Esophagus muscularis mucosa (tissue), 4 donors: ENCODE measurements around the gene C2CD4C. TPM values are rescaled to one million over a fixed set of nuclear protein-coding genes. Genes with fewer than 3 reads are reported as not detected.

Source experiments
- DNase-seq: peaks from one replicate; pipeline ENCODE4 v3.0.0-alpha.2; 2017; ENCODE audit errors: extremely low spot score
- H3K27ac ChIP-seq, 4 donors: fragments of 200-600 bp; sonication (generic); replicated peaks in 1 of 4; 1 replicate in 3 of 4; 2 replicates in 1 of 4; pipeline ENCODE4 v1.5.1; 2016 to 2019; ENCODE audit warnings: mild to moderate bottlenecking in 1 of 4
- H3K27me3 ChIP-seq, 4 donors: fragments of 200-600 bp; sonication (generic); one replicate each; pipeline versions ENCODE4 v1.5.1 to v1.6.0; 2016 to 2019
- H3K36me3 ChIP-seq, 4 donors: fragments of 200-600 bp; sonication (generic); one replicate each; pipeline ENCODE4 v1.5.1; 2016 to 2019
- H3K4me1 ChIP-seq, 4 donors: fragments of 200-600 bp; sonication (generic); one replicate each; pipeline ENCODE4 v1.5.1; 2016 to 2019
- H3K4me3 ChIP-seq, 4 donors: fragments of 200-600 bp; sonication (generic); 1 replicate in 2 of 4; 2 replicates in 2 of 4; pipeline ENCODE4 v1.5.1; 2016 to 2019; ENCODE audit warnings: mild to moderate bottlenecking in 4 of 4, moderate library complexity in 1 of 4
- H3K9me3 ChIP-seq, 4 donors: fragments of 200-600 bp; sonication (generic); 1 replicate in 3 of 4; 2 replicates in 1 of 4; pipeline ENCODE4 v1.5.1; 2016 to 2019
- CTCF ChIP-seq, 3 experiments: fragments of 200-600 bp in 2 of 3; fragments of 450-650 bp in 1 of 3; sonication (generic) in 2 of 3; IDR thresholded peaks; one replicate each; pipeline ENCODE4 v1.5.1; 2017 to 2019; ENCODE audit warnings: antibody characterized with exemption in 3 of 3, mild to moderate bottlenecking in 2 of 3, moderate library complexity in 1 of 3
- EP300 ChIP-seq: sonication (generic); formaldehyde crosslinking; IDR thresholded peaks from one replicate; pipeline ENCODE4 v1.6.1; 2017; ENCODE audit warnings: antibody characterized with exemption
- POLR2A ChIP-seq: fragments of 450-650 bp; IDR thresholded peaks from one replicate; pipeline ENCODE4 v1.6.1; 2017; ENCODE audit warnings: antibody characterized with exemption, moderate library complexity, mild to moderate bottlenecking, low read depth
- POLR2AphosphoS5 ChIP-seq, 2 donors: sonication (generic); formaldehyde crosslinking; IDR thresholded peaks; one replicate each; pipeline ENCODE4 v1.6.1; 2017; ENCODE audit warnings: antibody characterized with exemption in 2 of 2
- WGBS: methylation state at CpG from one replicate; pipeline ENCODE4 v1.1.5; 2018; 5-methylcytosine and 5-hydroxymethylcytosine counted together
- intact Hi-C: fragments of 100-400 bp; cut with DNase I; formaldehyde crosslinking; loops from one replicate; pipeline ENCODE4 v1.15.1; 2023
- total RNA-seq, 4 donors: library from RNA; depleted of rRNA; stranded (reverse); fragments of >200 nt; gene quantifications; one replicate each; pipeline versions ENCODE4 v1.1.0 to v1.2.1, GENCODE V29; 2016

C2CD4C gene
- total RNA-seq, 4 donors from 2014 or later: 0.46 to 3.7 (median 1.7) TPM

- peaks cover 7 to 12% (median 10%) of the 10 kb centered on the region in 4 donors for H3K4me1 ChIP-seq
- intact Hi-C loops: no loop called here
- H3K27me3 ChIP-seq: peaks cover 0 to 61% (median 2%) of the 10 kb centered on the region in 4 donors
- H3K36me3 ChIP-seq: no peaks in the 10 kb centered on the region
- H3K4me3 ChIP-seq: no peak overlapping the region
- H3K27ac ChIP-seq: no peak overlapping the region
- H3K9me3 ChIP-seq: no peaks in the 10 kb centered on the region
- no peak for TF ChIP-seq POLR2A
- no peak for TF ChIP-seq POLR2AphosphoS5 (IDR thresholded peaks at IDR 0.05)
- TF ChIP-seq EP300: no peak
- 77% methylated on average over 17 of the region's 17 CpGs for WGBS
- DNase-seq: no peak
Measured at GRCh38 chr19:374886-375235, 34.1 kb downstream of the C2CD4C start.

DNA sequence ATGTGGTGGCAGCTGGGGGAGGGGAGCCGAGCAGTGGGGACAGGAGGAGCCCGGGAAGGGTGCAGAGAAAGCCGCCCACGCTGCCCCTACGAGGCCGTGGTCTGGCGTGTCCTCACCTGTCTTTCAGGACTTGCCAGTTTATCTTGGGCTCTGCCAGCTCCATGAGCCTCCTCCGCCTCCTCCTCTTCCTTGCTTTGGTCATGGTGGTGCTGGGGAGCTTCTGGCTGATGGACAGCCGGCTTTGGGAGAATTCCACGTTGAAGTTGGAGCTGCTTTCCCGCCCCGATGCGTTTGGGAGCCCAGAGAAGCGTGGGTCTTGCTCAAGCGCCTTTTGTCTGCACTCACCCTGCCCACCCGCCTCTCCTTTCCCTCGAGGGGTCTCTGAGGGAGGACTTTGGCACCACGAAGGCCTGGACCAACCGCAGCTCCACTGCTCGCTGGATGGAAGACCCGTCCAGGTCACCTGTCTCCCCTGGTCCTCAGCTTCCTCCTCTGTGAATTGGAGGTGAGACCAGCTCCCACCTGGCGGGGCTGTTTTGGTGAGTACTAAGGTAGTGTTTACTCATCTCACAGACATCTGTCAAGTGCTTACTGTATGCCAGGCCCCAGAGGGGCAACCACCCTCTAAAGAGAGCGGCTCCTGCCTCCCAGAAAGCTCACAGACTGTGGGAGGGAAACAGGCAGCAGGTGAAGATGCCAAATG lies 34.6 kb downstream of the C2CD4C start:
- DNase-seq: no peak
- TF ChIP-seq POLR2A: no peak
- H3K27ac ChIP-seq: no peak overlapping the region
- 71% methylated on average over 22 of the region's 23 CpGs for WGBS
- no peaks in the 10 kb centered on the region for H3K36me3 ChIP-seq
- peaks cover 0 to 65% (median 2%) of the 10 kb centered on the region in 4 donors for H3K27me3 ChIP-seq
- H3K9me3 ChIP-seq: no peaks in the 10 kb centered on the region
- no peak overlapping the region for H3K4me3 ChIP-seq
- intact Hi-C loops: no loop called here
- H3K4me1 ChIP-seq: peaks cover 7 to 12% (median 10%) of the 10 kb centered on the region in 4 donors

DNA sequence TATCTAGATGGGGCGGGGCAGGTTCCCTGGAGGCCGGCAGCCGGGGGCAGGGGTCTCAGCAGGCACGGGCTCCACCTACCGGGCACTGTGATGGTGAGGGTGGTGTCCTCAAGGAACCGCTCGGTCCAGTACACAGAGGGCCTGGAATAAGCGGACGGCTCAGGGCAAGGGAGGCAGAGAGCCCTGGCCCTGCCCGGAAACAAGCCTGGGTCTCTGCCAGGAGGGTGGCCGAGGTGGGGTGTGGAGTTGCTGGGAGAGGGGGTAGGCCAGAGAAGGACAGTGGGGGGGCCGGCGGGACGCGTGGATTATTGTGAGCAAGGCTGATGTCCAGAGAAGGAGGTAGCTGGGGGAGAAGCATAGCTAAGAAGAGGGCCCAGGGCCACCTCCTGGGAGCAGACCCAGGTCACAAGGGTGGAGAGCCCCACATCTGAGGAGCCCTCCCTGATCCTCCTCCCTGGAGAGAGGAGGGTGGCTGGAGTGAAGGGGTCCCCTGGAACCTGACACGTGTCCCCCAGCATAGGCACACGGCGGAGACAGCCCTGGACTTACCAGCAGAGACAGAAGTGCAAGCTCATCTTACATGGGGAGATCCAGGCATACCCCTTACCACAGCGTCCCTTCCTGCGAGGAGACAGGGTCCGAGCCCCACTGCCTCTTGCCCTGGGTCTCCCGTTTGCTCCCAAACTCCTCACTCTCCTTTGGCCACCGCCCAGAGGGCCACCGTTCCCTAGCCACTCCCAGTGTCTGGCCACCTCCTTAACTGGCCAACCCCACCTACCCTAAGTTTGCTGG lies 35.4 kb downstream of the C2CD4C start:
- H3K4me3 ChIP-seq: no peak overlapping the region
- H3K4me1 ChIP-seq: peaks cover 7 to 12% (median 10%) of the 10 kb centered on the region in 4 donors
- H3K27ac ChIP-seq: no peak overlapping the region
- WGBS: 85% methylated on average over 24 of the region's 24 CpGs
- H3K36me3 ChIP-seq: no peaks in the 10 kb centered on the region
- no peak for DNase-seq
- intact Hi-C loops: no loop called here
- peaks cover 0 to 67% (median 2%) of the 10 kb centered on the region in 4 donors for H3K27me3 ChIP-seq
- TF ChIP-seq POLR2A (no peak), CTCF (IDR thresholded peaks at IDR 0.05) (no peak), EP300 (no peak), POLR2AphosphoS5 (IDR thresholded peaks at IDR 0.05) (no peak)
- H3K9me3 ChIP-seq: no peaks in the 10 kb centered on the region

DNA sequence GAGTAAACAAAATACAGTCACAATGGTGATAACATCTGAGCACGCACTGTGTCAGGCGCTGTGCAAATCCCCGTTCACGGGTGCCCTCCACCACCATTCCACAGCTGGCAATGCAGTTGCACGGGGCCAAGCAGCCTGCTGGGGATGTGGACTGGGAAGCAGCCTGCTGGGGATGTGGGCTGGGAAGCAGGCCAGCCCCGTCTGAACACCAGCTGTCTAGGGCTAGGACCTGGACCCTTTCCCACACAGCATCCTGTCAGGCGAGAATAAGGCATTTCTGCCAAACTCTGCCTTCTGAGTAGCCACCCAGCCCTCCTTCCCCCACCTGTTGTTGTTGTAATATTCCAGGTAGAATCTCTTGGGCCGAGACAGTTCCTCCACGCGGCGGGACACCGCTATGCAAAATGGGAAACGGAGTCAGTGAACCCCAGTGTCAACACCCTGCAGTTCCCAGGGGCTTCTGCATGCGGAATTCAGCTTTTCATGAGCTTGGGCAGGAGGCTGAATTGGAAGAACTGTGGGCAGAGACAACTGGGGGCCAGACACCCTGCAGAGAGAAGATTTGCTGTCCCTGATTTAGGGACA lies 36.5 kb downstream of the C2CD4C start:
- peaks cover 0 to 70% (median 2%) of the 10 kb centered on the region in 4 donors for H3K27me3 ChIP-seq
- DNase-seq: no peak
- no peak overlapping the region for H3K4me3 ChIP-seq
- no peaks in the 10 kb centered on the region for H3K36me3 ChIP-seq
- TF ChIP-seq EP300: no peak
- TF ChIP-seq CTCF (IDR thresholded peaks at IDR 0.05): no peak
- no peak for TF ChIP-seq POLR2A
- no peak for TF ChIP-seq POLR2AphosphoS5 (IDR thresholded peaks at IDR 0.05)
- intact Hi-C loops: no loop called here
- H3K9me3 ChIP-seq: no peaks in the 10 kb centered on the region
- peaks cover 7 to 12% (median 10%) of the 10 kb centered on the region in 4 donors for H3K4me1 ChIP-seq
- H3K27ac ChIP-seq: no peak overlapping the region
- WGBS: 30% methylated on average over 14 of the region's 14 CpGs

GRCh38 chr19:371501-372168 lies 37.3 kb downstream of the C2CD4C start:
- no peaks in the 10 kb centered on the region for H3K36me3 ChIP-seq
- intact Hi-C loops: no loop called here
- no peak overlapping the region for H3K27ac ChIP-seq
- no peak overlapping the region for H3K4me3 ChIP-seq
- peaks cover 0 to 74% (median 2%) of the 10 kb centered on the region in 4 donors for H3K27me3 ChIP-seq
- peaks cover 7 to 12% (median 10%) of the 10 kb centered on the region in 4 donors for H3K4me1 ChIP-seq
- TF ChIP-seq POLR2AphosphoS5 (IDR thresholded peaks at IDR 0.05): no peak
- TF ChIP-seq EP300: no peak
- no peak for TF ChIP-seq CTCF (IDR thresholded peaks at IDR 0.05)
- TF ChIP-seq POLR2A: no peak
- 73% methylated on average over 17 of the region's 17 CpGs for WGBS
- no peaks in the 10 kb centered on the region for H3K9me3 ChIP-seq
- DNase-seq: no peak
